GM12892 (cell line): ENCODE data around the gene QSER1.

Experiments
- POLR2A ChIP-seq: IDR thresholded peaks from 2 replicates; pipeline ENCODE4 v1.6.1; 2011; ENCODE audit warnings: low read depth, low read length, control low read depth
- POLR2AphosphoS5 ChIP-seq: IDR thresholded peaks from 2 replicates; pipeline ENCODE4 v1.6.1; 2011; ENCODE audit warnings: low read depth, low read length, control low read depth
- TAF1 ChIP-seq: IDR thresholded peaks from 2 replicates; pipeline ENCODE4 v1.6.1; 2011; ENCODE audit warnings: low read depth, mild to moderate bottlenecking, control low read depth, low read length, borderline replicate concordance

GRCh38 chr11:32983506-32983905, 90.9 kb downstream of the QSER1 start:
- TF ChIP-seq POLR2A (no peak), POLR2AphosphoS5 (no peak), TAF1 (no peak)
